ENCODE results near the gene C4orf50.

- TF ChIP-seq TARDBP (IDR thresholded peaks at IDR 0.05) (no peak), ELF4 (IDR thresholded peaks at IDR 0.05) (no peak), BHLHE40 (IDR thresholded peaks at IDR 0.05; ENCODE audit: borderline replicate concordance) (no peak), LEF1 (IDR thresholded peaks at IDR 0.05; ENCODE audit: borderline replicate concordance) (no peak), ZNF384 (IDR thresholded peaks at IDR 0.05) (no peak), NFRKB (IDR thresholded peaks at IDR 0.05) (no peak), L3MBTL2 (conservative IDR thresholded peaks at IDR 0.05) (no peak), SUZ12 (IDR thresholded peaks at IDR 0.05) (no peak), FOXM1 (IDR thresholded peaks at IDR 0.05; ENCODE audit: borderline replicate concordance) (no peak), FOXK2 (IDR thresholded peaks at IDR 0.05) (no peak)
Observed at GRCh38 chr4:5971078-5971450, 47.2 kb downstream of the C4orf50 start.
